ENCODE data around the gene SEM1.
"Not testable (repeated sequence)": the region's sequence is repeated elsewhere in the genome, so short reads cannot be mapped to it uniquely, and the experiment has no call there.

SEM1 gene

DNA sequence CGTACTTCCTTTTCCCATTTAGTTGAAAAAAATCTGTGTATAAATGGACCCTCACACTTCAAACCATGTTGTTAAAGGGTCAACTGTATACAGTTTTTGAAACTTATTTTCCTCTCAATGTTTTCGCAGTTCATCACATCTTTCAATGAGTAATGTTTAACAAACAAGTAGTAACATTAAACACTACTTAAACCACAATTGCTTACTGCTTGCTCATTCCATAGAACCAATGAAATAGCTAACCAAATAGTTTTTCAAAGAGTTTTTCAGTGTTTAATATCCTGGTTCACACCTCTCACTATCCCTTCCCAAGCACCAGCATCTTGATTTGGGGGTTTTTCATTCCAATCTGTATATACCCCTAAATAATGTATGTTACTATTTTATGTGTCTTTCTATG, 9.1 kb downstream of the SEM1 start:
- no peak for DNase-seq

DNA sequence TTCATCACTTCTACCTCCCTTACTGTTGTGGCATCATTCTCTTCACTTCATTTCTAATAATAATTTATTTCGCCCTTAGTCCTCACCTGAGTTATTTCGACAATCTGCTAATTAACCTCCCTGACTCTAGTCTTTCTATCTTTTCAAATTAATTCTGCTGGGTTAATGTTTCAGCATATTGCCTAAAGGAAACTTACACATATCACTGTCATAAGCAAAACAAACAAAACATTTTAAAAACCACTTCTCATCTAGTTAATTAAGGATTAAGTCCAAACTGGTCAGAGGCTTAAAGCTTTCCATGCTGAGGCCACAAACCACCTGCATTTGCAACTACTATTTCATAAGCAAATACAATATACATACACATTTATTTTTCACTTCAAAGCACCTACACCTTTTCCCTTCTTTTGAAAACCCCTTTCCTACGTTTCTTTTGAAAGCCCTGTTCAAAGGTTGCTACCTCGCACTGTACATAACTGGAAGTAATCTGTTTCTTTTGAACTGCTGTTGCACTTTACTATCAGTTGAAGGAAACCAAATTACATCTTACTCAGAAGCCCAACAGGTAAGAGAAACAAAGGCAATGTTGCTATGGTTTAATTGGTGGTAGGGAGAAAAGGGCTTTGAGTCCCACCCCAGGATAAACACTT, 10.3 kb downstream of the SEM1 start:
- no peak for DNase-seq

GRCh38 chr7:96698449-96698848, 11.2 kb downstream of the SEM1 start:
- not testable (repeated sequence) for DNase-seq

DNA sequence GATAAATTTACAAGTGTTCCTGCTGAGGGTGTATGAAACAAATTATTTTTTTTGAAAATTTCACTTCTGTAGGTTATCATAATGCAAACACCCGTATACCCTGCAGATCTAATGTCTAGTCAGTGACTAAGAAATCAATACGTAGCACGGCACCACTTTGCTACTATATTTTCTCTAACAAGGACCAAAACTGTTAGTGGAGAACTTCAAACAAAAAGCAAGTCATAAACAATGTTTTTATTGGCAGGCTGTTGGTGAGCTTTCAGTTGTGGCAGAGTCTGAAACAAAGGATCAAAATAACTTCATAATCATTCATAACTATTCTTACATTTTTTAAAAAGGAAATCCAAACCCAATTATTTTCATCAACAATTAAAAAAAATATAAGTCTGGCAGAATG, 11.8 kb downstream of the SEM1 start:
- no peak for DNase-seq

- DNase-seq, result no peak
Measured at GRCh38 chr7:96695581-96695980, 14.1 kb downstream of the SEM1 start.

DNA sequence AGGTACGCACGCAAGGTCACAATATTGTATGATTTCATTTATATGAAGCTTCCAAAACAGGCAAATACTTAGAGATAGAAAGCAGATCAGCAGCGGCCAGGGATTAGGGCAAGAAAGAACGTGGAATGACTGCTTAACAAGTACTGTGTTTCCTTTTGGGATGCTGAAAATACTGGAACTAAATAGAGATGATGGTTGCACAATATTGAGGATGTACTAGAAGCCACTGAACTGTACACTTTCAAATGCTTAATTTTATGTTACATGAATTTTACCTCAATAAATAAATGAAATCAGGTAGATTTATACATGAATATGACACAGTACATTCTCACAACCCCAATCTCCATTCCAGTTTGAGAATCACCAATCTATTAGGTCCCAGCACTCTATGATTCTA, 15.6 kb downstream of the SEM1 start:
- no peak for DNase-seq

DNA sequence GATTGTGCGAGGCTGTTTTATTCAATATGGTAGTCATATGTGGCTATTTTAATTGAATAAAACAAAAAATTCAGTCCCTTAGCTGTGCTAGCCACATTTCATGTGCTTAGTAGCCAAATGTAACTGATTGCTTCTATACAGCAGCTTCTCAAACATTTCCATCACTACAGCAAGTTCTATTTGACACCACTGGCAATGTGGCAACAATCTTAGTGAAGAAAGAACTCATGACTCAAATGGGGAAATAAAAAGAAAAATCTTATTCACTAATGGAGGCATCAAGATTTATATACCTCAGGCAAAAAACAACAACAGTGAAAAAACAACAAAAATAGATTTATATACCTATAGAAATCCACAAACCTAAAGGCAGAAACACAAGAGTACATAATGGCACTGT, 17.9 kb downstream of the SEM1 start:
- no peak for DNase-seq

DNA sequence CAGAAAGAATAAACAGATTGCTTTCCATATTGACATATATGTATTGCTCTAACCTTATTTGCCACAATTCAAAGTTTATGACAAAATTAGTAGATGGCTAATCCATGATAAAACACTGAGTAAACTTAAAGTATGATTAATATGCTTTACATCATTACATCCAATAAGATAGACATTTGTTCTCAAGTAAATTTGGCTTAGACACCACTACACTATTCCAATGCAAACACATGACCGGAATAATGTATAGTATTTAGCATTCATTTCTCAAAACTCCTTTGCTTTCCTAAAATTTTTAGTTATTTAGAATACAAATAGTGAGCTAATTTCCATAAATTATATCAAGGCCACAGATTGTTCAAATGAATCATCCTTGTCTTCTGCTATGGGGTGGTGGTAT, 20.2 kb downstream of the SEM1 start:
- DNase-seq, result no peak

GRCh38 chr7:96686305-96686704, 23.3 kb downstream of the SEM1 start:
- no peak for DNase-seq

DNA sequence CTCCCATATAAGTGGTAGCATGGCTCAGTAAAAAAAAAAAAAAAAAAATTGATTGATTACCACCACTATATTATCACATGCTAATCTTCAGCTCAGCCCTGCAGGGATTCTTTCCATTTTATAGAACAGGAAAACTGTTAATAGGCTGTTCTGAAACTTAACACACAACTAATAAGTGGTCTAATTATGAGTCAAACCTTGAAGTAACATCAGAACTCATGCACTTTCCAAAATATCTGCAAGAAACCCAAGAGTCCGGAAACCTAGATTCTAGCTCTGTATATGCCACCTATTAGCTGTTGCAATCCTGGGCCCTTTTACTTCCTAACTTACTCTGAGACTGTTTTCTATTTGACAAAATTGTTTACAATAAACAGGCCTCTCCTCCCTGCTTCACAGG, 23.9 kb downstream of the SEM1 start:
- no peak for DNase-seq

- DNase-seq, result no peak
Measured at GRCh38 chr7:96685353-96685752, 24.3 kb downstream of the SEM1 start.

- DNase-seq, result no peak
Measured at GRCh38 chr7:96679886-96680285, 29.8 kb downstream of the SEM1 start.

- no peak for DNase-seq
Measured at GRCh38 chr7:96676919-96677318, 32.7 kb downstream of the SEM1 start.

DNA sequence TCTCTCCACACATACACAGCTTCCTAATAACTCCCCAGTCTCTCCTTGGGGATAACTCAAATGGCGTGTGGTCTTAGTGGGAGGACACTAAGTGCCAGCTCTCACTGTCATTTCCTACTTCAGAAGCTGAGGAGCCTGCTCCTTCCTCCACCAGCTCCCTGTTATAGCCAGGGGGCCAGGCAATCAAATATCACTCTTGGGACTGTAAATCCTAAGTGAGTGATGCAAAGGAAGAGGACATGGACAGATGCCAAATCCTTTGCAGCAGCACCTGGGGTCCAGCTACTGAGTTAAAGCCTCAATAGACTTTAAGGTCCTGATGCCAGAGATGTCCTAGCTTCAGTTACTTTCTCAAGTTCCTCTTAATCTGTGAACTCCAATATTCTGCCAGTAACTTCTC, 34.1 kb downstream of the SEM1 start:
- no peak for DNase-seq

DNA sequence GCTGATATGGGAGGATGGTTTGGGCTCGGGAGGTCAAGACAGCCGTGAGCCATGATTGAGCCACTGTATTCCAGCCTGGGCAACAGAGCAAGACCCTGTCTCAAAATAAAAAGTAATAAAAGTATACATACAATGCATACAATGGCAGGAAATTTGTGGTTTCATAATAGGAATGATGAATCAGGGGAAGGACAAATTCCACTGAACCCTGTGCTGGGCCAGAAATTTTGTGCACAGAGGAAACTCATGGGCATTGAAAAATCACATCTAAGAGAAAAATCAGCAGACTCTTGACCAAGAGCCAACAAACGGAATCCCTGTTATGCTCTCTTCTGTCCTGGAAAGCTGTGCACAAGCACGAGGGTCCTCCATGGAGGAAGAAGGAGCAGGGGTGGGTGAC, 35.1 kb downstream of the SEM1 start:
- DNase-seq, result no peak

GRCh38 chr7:96671854-96672253, 37.8 kb downstream of the SEM1 start:
- no peak for DNase-seq

DNA sequence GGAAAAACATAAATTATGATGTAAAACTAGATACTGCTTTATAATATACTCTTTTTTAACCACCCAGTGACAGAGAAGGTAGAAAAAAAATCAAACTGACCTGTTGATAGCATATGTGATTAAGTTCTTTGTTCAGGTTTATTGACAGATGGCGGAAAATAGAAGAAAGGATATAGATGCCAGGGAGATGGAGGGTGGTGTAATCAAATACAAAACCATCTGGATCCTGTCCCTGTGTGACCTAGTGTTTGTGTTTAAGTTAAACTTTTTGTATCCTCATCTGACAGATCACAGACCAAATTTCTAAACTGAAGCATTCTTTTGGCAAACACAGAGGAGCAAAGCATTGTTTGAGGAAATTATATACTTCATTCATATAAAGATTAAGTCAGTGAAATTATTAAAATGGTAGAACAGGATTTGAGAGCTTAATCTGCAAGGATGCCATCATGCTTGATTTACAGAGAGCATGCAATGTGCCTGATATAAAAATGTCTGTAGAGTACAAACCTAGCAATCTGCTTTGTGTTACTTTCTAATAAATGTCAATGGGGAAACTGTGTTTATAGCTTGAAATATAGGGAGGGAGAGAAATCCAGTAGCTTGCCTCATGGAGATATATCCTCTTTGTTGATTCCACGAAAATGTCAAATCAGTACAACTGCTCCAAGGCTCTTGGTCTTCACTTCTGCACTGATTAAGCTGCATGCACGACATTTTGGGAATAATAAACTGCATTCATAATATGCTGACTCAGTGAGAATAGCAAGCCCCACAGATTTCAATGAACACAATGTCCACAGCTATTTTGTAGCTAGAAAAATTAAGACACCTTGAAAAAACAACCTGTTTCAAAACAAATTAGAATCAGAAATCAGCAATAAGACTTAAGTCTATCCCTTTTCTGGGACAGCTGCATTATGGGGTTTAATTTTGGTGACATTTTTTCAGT, 39.0 kb downstream of the SEM1 start:
- DNase-seq, result no peak

DNA sequence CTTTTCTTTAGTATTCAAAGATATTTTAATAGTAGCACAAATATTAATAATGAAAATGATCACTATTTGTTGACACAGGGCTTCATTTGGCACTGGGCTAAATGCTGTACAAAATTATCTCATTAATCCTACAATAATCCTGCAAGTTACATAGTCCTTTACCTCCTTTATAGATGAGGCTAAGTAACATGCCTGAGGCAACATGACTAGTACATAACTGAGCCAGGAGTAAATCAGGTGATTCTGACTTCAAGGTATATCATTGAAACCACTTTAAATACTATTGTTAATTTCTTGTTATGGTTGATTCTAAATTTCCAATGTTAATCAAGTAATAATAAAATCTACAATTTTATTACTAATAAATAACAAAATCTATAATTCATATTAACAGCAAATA, 39.8 kb downstream of the SEM1 start:
- no peak for DNase-seq

DNA sequence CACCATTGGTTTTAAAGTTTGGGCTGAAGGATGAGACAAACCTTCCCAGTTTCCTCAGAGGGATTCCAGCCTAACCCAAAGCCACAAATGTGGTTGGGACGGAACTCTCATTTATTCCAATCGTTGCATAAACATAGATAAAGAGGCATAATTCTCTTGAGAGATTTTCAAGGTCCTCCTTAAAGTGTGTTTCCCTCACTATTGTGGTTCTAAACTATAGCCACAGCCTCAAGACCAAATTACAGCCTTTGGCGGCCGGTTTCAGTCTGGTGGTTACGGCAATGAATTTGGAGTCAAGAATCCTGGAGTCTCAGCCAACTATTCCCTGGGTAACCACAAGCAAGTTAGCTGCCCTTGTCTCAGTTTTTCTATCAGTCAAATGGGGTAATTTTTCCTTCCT, 42.6 kb downstream of the SEM1 start:
- no peak for DNase-seq

GRCh38 chr7:96665689-96666088, 44.0 kb downstream of the SEM1 start:
- DNase-seq, result no peak

- DNase-seq, result no peak
Measured at GRCh38 chr7:96664793-96665192, 44.9 kb downstream of the SEM1 start.

DNA sequence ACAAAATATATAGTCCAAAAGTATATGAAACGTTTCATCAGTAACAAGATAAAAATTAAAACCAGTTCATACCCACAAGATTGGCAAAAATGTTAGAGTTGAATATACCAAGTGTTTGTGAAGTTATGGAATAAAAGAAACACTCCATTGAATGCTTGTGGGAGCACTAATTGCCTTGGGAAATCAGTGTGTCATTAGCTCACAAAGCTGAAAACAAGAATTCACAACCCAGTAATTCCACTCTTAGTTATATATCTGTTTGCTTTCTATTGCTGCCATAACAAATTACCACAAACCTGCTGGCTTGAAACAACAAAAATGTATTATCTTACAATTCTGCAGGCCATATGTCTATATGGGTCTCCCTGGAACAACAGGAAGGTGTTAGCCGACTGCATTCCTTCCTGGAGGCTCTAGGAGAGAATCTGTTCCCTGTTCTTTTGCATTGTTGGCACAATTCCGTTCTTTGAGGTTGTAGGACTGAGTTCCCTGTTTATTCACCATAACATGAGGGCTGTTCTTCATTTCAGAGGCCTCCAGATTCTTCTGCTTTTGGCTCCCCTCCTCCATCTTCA, 45.7 kb downstream of the SEM1 start:
- DNase-seq, result no peak

GRCh38 chr7:96663457-96663856, 46.2 kb downstream of the SEM1 start:
- no peak for DNase-seq

- DNase-seq, result not testable (repeated sequence)
Measured at GRCh38 chr7:96662151-96662550, 47.5 kb downstream of the SEM1 start.
